ENCODE measurements around the gene CPVL. TPM values are rescaled to one million over a fixed set of nuclear protein-coding genes. Genes with fewer than 3 reads are reported as not detected.

CPVL gene
- total and polyA plus RNA-seq, 2 of the 4 experiments (the other 2 are of a cell fraction) = not detected

- ATAC-seq (ENCODE audit: low read depth) = no peak
- no peak overlapping the region for H3K23ac ChIP-seq (ENCODE audit: low read depth, low read length)
- POLR2A ChIA-PET (ENCODE audit: unreplicated experiment) = no interaction called here
- no peaks in the 10 kb centered on the region for H3K9me3 ChIP-seq (ENCODE audit: control insufficient read depth, insufficient read depth, low read length)
- no peaks in the 10 kb centered on the region for H3K4me1 ChIP-seq (ENCODE audit: control insufficient read depth, insufficient read depth, low read length)
- H4K91ac ChIP-seq (ENCODE audit: insufficient read depth, low read depth, low read length) = no peak overlapping the region
- no peak overlapping the region for H3K18ac ChIP-seq (ENCODE audit: low read depth, low read length)
- no TSS peak for BruUV-seq (replicated peaks)
- in situ Hi-C loops (cut with MboI; ENCODE audit: low sequenced_read_pairs) = loop anchor here (10.0 to 25.0 kb wide), 3 partner anchors 295 to 823 kb away; no protein-coding TSS in a partner anchor
- no peaks in the 10 kb centered on the region for H4K20me1 ChIP-seq (ENCODE audit: insufficient read depth, low read length)
- H2AFZ ChIP-seq (replicated peaks; ENCODE audit: low read length, poor library complexity) = no peak overlapping the region
- no peak overlapping the region for H3K4ac ChIP-seq (ENCODE audit: low read depth, low read length)
- no peaks in the 10 kb centered on the region for H3K9me1 ChIP-seq (ENCODE audit: insufficient read depth, low read length)
- no peaks in the 10 kb centered on the region for H3K36me3 ChIP-seq (ENCODE audit: control insufficient read depth, insufficient read depth, low read length)
- no peak overlapping the region for H3K27ac ChIP-seq (ENCODE audit: insufficient read depth, low read length)
- TF ChIP-seq, protein P1, sequence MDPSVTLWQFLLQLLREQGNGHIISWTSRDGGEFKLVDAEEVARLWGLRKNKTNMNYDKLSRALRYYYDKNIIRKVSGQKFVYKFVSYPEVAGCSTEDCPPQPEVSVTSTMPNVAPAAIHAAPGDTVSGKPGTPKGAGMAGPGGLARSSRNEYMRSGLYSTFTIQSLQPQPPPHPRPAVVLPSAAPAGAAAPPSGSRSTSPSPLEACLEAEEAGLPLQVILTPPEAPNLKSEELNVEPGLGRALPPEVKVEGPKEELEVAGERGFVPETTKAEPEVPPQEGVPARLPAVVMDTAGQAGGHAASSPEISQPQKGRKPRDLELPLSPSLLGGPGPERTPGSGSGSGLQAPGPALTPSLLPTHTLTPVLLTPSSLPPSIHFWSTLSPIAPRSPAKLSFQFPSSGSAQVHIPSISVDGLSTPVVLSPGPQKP (IDR thresholded peaks at IDR 0.05; ENCODE audit: borderline replicate concordance, low read depth, low read length) = no peak
- TF ChIP-seq CTCF (conservative IDR thresholded peaks at IDR 0.05; ENCODE audit: low read depth, low read length) (no peak), CEBPB (IDR thresholded peaks at IDR 0.05; ENCODE audit: low read depth, low read length) (no peak)
- H2BK120ac ChIP-seq (ENCODE audit: low read depth, low read length) = no peak overlapping the region
- no peak overlapping the region for H3K9ac ChIP-seq (ENCODE audit: low read depth, low read length)
- dilution Hi-C loops (cut with HindIII; ENCODE audit: low sequenced_read_pairs, unreplicated experiment) = no loop called here
- H4K8ac ChIP-seq (ENCODE audit: low read depth in 2 of 2, low read length in 2 of 2) = no peak overlapping the region
- H4K5ac ChIP-seq (ENCODE audit: low read depth, low read length) = no peak overlapping the region
- H2BK5ac ChIP-seq (ENCODE audit: low read depth, low read length, poor library complexity, severe bottlenecking) = no peak overlapping the region
- H3K27me3 ChIP-seq (ENCODE audit: control insufficient read depth, insufficient read depth, low read length) = peaks cover 9% of the 10 kb centered on the region
- DNase-seq = no peak
- no peak overlapping the region for H3K4me2 ChIP-seq (ENCODE audit: low read depth, low read length)
- H3K56ac ChIP-seq (ENCODE audit: extremely low read depth, insufficient read depth, low read length) = no peak overlapping the region
- no peak overlapping the region for H3K4me3 ChIP-seq (ENCODE audit: insufficient read depth, low read depth, low read length)
- H3K79me1 ChIP-seq (ENCODE audit: low read depth in 1 of 2, low read length in 2 of 2) = no peaks in the 10 kb centered on the region
- H3K14ac ChIP-seq (replicated peaks; ENCODE audit: low read depth, low read length) = no peak overlapping the region
- no peak overlapping the region for H2AK5ac ChIP-seq (ENCODE audit: low read depth, low read length)
- no CpG with 5 or more reads among the region's 2 CpGs for WGBS, 2 experiments (ENCODE audit: extremely low coverage in 2 of 2, insufficient read length in 1 of 2)
- no peak overlapping the region for H2AK9ac ChIP-seq (replicated peaks; ENCODE audit: low read depth, low read length, poor library complexity)
- intact Hi-C loops (cut with micrococcal nuclease) = loop anchor here (10.0 kb wide), 2 partner anchors 715 to 1915 kb away; no protein-coding TSS in a partner anchor
- H2BK20ac ChIP-seq (ENCODE audit: low read depth, low read length) = no peak overlapping the region
- H2BK15ac ChIP-seq (ENCODE audit: low read depth, low read length) = no peak overlapping the region
- CTCF ChIA-PET = no interaction called here
Measured at GRCh38 chr7:29109899-29110298, 36.4 kb downstream of the CPVL start.

All from IMR-90 (cell line).